Fibroblast of lung (primary cell): ENCODE measurements around the gene GABBR2.

ENCODE experiments used
- EZH2 ChIP-seq: IDR thresholded peaks from 2 replicates; pipeline ENCODE4 v1.5.1; 2012; ENCODE audit warnings: low read length, control low read depth, mild to moderate bottlenecking; ENCODE audit errors: missing control alignments
- TF ChIP-seq, protein P1 (sequence below), 2 donors: IDR thresholded peaks in 1 of 2; conservative IDR thresholded peaks in 1 of 2; 1 replicate in 1 of 2; 2 replicates in 1 of 2; pipeline ENCODE4 v1.5.1; 2011 to 2012; ENCODE audit warnings: low read length in 2 of 2, control low read depth in 1 of 2, inconsistent platforms in 1 of 2, low read depth in 1 of 2, mild to moderate bottlenecking in 1 of 2

GRCh38 chr9:98453589-98454311 lies 255.0 kb downstream of the GABBR2 start:
- TF ChIP-seq, protein P1, sequence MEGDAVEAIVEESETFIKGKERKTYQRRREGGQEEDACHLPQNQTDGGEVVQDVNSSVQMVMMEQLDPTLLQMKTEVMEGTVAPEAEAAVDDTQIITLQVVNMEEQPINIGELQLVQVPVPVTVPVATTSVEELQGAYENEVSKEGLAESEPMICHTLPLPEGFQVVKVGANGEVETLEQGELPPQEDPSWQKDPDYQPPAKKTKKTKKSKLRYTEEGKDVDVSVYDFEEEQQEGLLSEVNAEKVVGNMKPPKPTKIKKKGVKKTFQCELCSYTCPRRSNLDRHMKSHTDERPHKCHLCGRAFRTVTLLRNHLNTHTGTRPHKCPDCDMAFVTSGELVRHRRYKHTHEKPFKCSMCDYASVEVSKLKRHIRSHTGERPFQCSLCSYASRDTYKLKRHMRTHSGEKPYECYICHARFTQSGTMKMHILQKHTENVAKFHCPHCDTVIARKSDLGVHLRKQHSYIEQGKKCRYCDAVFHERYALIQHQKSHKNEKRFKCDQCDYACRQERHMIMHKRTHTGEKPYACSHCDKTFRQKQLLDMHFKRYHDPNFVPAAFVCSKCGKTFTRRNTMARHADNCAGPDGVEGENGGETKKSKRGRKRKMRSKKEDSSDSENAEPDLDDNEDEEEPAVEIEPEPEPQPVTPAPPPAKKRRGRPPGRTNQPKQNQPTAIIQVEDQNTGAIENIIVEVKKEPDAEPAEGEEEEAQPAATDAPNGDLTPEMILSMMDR (conservative IDR thresholded peaks at IDR 0.05 in 1 of 2, IDR thresholded peaks at IDR 0.05 in 1 of 2; ENCODE audit: low read depth in 1 of 2, low read length in 2 of 2) = no peak
- TF ChIP-seq EZH2 = no peak
